Choroid plexus epithelial cell (primary cell): Measurements from ENCODE around the gene TRIM9.

Experiments used
- DNase-seq: peaks from one replicate; pipeline ENCODE4 v3.0.0-alpha.2; 2010; ENCODE audit warnings: low read depth
- H3K4me3 ChIP-seq: 2 replicates; pipeline ENCODE4 v1.5.1; 2011; ENCODE audit warnings: low read depth, mild to moderate bottlenecking, control low read depth, low read length, moderate library complexity
- TF ChIP-seq, protein P1 (sequence below): conservative IDR thresholded peaks from 2 replicates; pipeline ENCODE4 v1.5.1; 2011; ENCODE audit warnings: low read depth, mild to moderate bottlenecking, control low read depth, inconsistent platforms, low read length, moderate library complexity

The TRIM9 gene

DNA sequence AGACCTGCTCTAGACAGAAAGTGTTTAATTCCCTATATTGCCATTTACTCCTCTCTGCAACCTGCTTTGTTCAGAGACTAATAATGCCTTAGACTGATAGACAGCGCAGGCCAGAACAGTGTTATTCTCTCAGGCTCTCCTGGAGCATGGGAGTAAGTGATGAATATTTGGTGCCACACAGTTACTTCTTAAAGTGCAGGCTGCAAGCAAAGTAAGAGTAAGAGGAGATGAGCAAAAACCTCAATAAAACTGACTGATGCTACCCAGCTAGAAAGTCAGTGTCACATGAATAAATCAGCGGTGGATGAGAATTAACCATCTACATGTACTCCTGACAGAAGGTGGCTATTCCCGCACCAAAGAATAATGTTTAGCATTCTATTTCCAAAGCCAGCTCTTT, 9.9 kb downstream of the TRIM9 start:
- TF ChIP-seq, protein P1, sequence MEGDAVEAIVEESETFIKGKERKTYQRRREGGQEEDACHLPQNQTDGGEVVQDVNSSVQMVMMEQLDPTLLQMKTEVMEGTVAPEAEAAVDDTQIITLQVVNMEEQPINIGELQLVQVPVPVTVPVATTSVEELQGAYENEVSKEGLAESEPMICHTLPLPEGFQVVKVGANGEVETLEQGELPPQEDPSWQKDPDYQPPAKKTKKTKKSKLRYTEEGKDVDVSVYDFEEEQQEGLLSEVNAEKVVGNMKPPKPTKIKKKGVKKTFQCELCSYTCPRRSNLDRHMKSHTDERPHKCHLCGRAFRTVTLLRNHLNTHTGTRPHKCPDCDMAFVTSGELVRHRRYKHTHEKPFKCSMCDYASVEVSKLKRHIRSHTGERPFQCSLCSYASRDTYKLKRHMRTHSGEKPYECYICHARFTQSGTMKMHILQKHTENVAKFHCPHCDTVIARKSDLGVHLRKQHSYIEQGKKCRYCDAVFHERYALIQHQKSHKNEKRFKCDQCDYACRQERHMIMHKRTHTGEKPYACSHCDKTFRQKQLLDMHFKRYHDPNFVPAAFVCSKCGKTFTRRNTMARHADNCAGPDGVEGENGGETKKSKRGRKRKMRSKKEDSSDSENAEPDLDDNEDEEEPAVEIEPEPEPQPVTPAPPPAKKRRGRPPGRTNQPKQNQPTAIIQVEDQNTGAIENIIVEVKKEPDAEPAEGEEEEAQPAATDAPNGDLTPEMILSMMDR: no peak
- DNase-seq: no peak
- no peak overlapping the region for H3K4me3 ChIP-seq

DNA sequence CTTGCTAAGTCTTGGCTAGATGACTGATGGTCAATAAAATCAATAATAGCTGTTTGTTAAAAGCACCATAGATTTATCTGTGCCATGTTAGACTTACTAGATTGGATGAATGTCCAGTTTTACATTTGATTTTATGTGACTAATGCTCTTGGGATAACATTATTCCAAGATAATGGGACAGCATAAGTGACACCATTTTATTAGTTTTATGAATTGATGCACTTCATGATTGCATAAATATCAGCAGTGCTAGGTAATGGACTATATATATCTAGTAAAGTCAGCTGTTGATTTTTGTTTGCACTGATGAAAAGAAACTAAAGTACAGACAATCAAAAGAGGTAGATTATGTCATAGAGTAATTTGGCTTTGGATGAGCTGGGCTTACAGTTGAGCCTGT, 10.4 kb downstream of the TRIM9 start:
- TF ChIP-seq, protein P1: no peak
- no peak for DNase-seq
- H3K4me3 ChIP-seq: no peak overlapping the region

DNA sequence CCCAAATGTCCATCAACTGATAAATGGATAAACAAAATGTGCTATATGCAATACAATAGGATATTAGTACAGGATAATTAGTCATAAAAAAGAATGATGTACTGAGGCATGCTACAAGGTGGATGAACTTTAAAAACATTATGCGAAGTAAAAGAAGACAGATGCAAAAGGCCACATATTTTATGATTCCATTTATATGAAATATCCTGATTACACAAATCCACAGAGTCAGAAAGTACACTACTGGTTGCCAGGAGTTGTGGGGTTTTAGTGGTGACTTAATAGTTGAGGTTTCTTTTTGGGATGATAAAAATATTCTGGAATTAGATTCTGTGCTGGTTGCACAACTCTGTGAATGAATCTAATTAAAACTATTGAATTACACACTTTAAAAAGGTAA, 12.6 kb downstream of the TRIM9 start:
- DNase-seq: no peak
- H3K4me3 ChIP-seq: no peak overlapping the region
- TF ChIP-seq, protein P1: no peak

DNA sequence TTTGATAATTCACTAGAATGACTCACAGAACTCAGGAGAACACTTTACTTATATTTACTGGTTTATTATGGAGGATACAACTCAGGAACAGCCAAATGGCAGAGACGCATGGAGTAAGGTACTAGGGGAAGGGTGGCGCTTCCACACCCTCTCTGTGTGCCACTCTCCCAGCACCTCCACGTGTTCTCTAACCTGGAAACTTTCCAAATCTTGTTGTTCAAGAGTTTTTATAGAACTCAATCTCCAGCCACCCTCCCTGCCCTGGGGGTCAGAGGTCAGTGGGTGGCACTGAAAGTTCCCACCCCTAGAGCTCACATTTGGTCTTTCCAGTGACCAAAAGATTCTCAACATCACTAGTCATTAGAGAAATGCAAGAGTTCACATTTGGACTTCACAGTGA, 13.2 kb downstream of the TRIM9 start:
- H3K4me3 ChIP-seq: no peak overlapping the region
- TF ChIP-seq, protein P1: no peak
- no peak for DNase-seq

DNA sequence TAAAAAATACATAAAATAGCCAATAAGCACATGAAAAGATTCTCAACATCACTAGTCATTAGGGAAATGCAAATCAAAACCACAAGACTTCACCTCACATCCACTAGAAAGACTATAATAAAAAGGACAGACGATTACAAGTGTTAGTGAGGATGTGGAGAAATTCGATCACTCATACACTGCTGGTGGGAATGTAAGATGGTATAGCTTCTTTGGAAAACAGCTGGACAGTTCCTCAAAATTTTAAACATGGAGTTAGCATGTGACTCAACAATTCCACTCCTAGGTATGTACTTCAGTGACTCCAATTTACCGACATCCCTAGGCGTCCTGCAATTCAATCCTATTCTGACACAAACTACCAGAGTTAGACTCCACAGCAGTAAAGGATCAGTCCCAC, 13.7 kb downstream of the TRIM9 start:
- TF ChIP-seq, protein P1: no peak
- DNase-seq: no peak
- H3K4me3 ChIP-seq: no peak overlapping the region

DNA sequence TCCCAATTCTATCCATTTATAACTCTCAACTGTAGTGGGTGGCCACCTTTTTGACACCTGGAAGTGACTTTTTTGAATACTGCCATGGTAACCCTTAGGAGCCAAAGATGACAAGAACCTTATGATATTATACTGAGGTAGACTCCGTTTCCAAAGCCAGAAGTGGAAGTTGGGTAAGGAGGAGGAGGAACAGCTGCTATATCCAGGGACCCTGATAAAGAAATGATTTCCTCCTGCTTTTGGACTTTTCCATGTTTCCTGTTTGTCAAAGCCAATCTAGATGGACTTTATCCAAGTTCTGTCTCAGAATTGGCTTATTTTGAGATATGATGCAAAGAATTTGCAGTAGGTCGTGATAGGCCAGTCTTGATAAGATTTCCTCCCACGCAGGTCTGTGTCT, 14.3 kb downstream of the TRIM9 start:
- DNase-seq: no peak
- no peak overlapping the region for H3K4me3 ChIP-seq
- TF ChIP-seq, protein P1: no peak

DNA sequence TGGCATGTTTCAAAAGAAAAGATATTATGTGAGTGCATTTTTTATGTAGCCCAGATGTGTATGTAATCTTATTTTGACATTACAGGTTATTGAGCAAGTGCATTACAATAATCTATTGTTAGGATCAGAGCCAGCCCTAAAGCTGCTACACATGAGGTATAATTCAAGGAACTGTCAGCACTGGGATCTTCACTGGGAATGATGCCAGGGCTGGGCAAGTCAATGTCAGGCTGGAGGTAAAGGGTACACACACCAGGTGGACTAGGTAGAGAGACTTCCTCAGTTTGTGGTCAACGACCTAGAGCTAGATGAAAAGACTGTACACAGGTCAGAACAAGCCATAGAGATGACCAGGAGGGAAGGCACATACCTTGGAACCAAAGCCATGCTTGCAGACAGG, 15.4 kb downstream of the TRIM9 start:
- TF ChIP-seq, protein P1: no peak
- DNase-seq: no peak
- no peak overlapping the region for H3K4me3 ChIP-seq
